CD4-positive, alpha-beta T cell treated with Interleukin-15 for 1 hour (primary cell): Measurements from ENCODE around the gene GJC2.

Experiments
- DNase-seq: peaks from one replicate; pipeline ENCODE4 v3.0.0-alpha.2; 2020

Gene GJC2

DNA sequence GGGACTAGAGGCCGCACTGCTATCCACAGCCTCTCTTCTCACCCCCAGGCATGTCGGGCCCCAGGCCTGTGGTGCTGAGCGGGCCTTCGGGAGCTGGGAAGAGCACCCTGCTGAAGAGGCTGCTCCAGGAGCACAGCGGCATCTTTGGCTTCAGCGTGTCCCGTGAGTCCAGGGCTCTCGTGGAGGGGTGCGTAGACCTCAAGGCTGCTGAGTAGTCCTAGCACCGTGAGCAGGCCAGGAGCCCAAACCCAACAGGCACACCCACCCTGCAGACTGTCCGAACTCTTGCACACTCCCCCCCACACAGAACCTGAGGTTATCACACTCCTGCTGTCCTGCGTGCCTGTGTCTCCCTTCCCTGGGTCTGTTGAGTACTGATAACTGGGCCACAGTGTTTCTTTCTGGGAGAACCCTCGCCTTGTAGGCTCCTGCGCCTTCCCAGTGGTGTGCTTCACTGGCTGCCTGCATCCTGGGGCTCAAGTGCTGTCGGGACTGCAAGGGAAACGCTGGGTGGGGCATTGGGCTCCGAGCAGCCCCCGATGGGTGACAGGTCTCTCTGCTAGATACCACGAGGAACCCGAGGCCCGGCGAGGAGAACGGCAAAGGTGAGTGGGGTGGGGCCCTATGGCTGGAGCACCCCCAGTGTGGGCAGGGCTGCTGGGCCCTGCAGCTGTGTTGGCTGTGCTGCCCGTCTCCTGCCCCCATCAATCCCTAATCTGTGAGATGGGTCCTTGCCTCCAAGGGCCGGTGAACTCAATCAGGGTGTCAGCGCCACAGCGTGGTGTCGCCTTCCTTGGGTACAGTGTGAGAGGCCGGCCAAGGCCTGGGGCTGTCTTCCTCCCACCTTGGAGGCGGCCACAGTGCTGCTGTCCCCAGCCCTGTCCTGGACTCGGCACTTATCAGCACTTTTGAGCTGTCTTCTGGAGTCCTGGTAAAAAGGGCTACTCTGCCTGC, 4.0 kb upstream of the GJC2 start:
- DNase-seq = no peak

DNA sequence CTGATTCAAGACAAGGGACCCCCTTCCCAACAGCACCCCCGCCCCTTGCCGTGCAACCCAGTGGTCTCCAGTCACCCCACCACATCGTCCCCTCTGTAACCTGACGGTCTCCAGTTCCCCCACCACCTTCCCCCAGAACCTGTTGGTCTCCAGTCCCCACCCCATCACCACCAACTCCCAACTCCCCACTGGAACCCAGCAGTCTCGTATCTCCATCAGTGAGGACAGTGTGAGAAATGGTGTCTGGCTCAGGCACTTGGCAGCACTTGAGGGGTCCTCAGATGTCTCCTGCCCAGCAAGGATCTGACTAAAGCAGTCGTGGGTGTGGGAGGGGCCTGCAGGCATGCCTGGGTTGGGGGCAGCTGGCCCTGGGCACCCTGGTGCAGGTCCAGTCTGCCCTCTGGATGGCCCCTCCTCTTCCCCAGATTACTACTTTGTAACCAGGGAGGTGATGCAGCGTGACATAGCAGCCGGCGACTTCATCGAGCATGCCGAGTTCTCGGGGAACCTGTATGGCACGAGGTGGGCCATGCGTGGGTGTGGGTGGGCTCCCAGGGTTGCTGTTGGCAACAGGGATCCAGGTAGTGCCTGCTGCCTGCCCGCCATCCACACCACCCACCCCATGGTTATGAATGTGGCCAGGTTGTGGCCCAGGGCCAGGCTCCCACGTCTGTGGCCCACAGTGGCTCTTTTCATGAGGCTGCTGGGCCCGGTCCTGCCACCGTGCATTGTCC, 3.1 kb upstream of the GJC2 start:
- DNase-seq = no peak

DNA sequence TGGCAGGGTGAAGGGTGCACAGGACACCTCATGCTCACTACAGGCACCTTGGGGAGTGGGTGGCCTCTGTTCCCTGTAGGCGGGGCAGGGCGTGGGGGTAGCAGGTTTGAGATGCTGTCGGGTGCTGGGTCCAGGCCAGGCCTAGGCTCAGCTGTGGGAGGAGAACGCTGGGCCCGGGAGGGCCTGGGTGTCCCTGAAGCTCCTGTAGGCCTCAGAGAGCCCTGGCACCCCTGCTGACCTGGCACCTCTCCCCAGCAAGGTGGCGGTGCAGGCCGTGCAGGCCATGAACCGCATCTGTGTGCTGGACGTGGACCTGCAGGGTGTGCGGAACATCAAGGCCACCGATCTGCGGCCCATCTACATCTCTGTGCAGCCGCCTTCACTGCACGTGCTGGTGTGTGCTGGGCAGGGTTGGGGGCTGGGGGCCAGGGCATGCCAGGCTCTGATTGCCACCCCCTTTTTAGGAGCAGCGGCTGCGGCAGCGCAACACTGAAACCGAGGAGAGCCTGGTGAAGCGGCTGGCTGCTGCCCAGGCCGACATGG, 2.5 kb upstream of the GJC2 start:
- DNase-seq = no peak

DNA sequence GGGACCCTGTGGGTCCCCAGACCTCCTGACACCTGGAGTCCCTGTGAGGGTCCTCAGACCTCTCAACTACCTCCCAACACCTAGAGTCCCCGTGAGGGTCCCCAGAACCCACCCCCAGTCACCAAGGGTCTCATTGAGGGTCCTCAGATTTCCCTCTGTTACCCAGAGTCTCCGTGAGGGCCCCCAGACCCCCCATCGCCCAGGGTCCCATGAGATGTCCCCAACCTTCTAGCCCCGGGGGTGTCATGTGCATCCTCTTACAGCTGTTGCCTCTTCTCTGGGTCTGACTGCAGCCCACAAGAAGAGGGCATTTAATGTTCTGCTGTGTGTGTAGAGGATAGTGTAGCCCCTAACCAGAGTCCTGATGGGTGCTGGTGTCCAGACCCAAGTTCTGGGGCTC, 2.0 kb upstream of the GJC2 start:
- no peak for DNase-seq

DNA sequence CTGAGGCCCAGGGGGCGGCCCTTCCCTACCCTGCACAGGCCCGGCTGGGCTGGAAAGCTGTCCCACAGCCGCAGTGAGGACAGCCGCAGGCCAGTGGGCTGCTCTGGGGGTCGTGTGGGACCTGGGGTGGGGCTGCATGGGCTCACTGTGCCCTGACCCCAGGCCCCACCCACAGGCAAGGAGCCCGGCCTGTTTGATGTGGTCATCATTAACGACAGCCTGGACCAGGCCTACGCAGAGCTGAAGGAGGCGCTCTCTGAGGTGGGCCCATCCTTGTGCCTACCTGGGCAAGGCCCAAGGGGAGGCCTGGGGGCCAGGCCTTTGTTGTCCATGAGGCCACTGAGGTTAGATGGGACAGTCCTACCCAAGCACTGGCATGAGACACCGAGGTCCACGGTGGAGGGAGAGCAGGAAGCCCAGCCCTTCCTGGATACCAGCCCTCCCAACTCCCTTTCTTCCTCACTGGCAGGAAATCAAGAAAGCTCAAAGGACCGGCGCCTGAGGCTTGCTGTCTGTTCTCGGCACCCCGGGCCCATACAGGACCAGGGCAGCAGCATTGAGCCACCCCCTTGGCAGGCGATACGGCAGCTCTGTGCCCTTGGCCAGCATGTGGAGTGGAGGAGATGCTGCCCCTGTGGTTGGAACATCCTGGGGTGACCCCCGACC, 1.4 kb upstream of the GJC2 start:
- no peak for DNase-seq

DNA sequence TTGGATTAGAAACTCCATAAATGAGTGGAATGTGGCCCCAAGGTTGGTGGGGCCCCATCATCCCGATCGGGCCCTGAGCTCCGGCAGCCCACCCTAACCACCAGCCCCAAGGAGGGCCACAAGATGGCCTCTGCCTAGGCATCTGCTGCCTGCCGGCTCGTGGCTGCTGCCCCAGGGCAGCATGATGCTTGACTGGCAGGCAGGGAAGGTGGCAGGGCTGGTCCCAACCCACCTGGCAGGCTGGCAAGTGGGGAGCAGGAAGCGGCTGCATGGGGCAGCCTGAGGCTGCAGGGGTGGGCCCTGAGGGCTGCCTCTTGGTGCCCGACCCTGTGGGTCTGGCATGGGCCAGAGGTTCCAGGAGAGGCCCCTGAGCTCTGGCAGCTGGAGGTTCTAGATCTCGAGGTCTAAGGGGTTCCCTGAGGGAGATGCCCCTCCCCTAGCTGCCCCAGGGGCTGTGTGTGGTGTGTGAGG, 760 bp upstream of the GJC2 start:
- DNase-seq = no peak

DNA sequence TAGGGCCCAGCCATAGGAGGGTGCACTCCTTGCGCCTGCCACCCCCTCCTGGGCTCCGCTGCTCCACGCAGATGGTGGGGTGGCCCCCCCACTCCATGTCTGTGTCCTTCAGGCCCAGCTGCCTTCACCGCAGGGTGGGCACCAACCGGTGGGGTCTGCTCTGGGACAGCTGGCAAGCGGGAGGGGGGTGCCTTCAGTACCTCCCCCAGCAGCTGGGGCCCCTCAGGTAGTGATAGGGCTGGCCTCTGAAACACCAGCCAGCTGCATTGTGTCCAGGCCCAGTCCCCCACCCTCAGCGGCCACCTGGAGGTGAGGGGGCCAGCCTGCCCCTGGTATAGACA, 360 bp downstream of the GJC2 start:
- no peak for DNase-seq

DNA sequence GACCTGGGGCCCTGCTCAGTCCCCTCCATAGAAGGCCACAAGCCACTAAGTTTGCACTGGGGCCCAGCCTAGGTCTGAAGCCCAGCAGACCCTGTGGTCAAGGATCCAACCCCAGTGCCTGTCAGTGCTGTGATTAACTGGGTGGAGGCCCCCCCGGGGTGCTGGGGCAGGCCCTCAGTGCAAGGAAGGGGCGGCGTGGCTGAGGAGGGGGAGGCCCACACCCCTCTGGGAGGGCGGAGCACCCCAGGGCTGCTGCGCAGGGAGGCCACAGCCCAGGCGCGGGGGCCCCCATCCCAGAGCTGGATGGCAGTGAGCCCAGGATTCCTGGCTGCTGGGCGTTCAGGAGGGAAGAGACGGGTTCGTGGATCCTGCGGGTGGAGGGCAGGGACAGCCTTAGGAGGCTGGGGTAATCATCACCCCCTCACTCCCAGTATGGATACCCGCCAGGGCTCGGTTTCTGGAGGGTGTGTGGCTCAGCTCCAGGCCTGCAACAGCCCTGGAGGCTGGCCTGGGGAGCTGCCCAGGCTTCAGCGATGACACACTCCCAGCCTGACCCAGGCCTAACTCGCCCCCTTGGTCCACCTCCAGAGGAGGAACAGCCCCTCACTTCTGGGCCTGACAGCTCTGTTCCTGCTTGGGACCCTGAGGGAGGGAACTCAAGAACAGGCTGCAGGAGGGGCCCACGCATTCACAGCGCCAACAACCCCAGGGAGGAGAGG, 890 bp downstream of the GJC2 start:
- no peak for DNase-seq

DNA sequence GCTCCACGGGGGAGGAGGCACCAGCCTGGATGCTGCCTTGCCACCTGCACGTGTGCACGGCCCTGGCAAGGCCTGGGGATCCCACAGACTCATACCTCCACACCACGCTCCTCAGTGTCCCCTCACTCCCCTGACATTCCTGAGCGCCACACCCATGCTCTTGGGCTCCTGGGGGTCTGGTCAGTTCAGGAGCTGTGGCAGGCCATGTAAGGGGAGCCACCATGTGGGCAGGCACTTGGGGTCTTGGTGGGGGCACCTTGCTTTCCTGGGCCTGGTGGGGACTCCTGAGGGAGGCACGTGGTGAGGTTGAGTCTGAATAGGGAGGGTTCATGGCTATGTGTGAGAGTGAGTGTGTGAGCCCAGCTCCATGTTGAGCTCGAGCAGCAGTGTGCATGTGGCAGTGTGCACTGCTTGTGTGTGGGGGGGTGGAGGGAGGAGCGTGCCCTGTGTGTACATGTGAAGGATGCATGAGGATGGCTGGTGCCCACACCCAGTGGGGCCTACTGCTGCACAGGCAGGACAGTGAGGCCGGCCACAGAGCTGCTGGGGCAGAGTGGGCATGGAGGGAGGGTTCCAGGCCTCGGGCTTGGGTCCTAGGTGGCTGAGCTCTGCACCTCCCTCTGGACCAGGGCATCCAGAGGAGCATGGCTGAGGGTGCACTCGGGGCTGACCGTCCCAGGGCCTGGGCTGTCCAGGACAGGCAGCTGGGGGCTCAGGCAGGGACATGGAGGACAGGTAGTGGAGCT, 1.6 kb downstream of the GJC2 start:
- no peak for DNase-seq

DNA sequence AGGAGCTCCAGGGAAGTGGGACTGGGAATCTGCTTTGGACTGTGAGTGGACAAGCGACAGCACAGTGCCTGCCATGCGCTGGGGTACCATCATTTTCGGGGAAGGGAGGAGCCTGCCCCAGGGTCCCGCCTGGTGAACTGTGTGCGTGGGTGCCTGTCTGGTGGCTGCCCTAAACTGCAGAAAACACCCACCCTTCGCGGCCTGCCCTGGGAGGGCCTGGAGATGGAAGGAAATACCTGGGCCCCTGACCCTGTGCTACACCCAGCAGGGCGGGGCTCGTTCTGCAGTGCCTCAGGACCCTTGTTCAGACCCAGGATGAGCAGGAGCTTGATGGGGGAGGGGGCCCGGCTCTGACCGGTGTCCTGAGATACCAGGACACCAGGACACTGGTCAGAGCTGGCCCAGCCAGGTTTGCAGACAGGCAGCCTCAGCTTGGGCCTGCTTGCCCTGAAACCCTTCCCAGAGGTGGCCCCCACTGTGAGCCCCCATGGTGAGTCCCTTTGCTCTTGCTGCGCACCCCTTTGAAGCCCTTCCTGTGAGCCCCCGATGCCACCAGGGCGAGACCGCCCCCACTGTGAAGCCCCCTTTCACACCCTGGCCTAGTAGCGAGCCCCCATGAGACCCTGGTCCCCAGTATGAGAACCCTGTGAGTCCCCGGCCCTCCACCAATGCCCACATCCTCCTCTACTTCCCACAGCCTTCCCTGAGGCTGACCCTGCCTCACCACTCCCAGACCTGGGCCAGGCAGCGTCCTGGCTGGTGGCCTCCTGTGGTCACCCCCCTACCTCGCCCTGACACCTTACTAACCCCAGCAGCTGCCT, 2.6 kb downstream of the GJC2 start:
- DNase-seq = no peak

DNA sequence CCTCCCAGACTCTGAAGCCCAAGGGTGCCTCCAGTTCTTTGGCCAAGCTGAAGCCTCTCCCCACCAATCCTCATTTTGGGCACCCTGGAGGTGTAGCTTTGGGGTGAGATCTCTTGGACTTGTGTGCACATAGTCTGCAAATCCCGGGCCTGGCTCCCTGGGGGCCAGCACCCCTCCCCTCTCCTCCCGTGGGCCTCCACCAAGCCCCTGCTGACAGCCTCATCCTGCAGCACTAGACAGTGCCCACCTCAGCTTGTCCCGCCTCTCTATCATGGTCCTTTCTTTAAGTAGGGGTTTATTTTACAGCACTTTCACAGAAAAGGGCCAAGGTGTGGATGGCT, 3.2 kb downstream of the GJC2 start:
- DNase-seq = no peak

DNA sequence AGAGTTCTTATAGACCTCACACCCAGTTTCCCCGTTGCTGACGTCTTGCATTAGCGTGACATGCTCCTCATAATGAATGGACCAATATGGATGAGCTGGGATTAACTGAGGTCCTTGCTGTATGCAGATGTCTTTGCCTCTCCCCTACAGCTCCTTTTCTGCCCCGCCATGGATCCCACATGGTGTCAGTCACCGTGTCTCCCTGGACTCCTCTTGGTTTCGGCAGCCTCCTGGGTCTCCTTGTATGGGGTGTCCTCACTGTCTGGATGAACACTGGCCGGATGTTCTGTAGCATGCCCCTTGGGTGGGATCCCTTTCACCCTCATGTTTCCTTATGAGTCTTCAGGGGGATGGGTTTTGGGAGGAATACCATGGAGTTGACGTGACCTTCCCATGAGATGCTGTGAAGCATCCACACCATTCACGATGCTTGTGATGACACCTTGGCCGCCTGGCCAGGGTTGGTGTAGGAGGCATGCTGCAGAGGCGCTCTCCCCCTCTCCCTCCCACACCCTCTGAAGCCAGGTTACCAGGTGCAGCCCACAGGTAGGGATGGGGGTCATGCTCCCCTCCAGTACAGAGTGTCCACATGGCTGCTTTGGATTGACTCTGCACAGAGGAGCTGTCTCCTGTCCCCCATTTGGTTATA, 4.4 kb downstream of the GJC2 start:
- DNase-seq = peak; percentile 10

DNA sequence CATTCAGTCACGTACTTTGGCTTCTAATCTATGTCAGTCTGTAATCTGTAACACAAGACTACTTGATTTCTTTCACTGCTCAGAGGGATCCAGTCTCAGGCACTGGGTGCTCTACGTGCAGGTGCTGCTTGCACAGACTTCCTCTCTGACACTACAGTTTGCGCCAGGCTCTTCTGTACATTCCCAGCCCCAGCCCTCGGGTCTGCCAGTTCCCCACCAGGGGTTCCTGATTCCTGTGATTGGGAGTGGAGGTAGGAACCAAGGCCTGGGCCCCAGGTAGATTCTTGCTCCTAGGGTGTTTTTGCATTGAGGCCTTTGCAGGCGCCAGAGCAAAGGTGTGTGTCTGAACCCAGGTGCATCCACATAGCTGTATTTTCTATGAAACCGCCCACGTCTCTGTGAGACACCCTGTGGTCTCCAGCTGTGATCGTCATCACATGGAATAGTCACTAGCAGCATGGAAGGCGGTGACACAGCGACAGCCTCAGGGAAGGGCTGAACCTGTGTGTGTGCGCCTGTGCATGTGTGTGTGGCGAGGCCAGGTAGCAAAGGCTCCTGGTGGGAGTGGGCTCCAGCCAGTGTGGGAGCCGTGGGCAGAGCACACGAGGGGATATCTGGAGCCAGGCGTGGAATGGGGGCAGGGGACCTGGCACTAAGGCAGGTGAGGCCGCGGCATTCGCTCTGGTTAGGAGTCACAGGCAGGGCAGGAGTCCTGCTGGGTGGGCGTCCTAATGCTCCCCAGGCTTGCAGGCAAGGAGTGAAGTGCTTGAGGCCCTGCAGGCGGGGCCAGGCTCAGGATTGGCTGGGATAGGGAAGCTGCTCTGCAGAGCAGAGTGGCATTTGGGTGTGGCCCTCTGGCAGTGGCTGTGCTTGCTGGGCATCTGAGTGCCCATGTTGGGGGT, 5.2 kb downstream of the GJC2 start:
- peak; percentile 18 for DNase-seq

DNA sequence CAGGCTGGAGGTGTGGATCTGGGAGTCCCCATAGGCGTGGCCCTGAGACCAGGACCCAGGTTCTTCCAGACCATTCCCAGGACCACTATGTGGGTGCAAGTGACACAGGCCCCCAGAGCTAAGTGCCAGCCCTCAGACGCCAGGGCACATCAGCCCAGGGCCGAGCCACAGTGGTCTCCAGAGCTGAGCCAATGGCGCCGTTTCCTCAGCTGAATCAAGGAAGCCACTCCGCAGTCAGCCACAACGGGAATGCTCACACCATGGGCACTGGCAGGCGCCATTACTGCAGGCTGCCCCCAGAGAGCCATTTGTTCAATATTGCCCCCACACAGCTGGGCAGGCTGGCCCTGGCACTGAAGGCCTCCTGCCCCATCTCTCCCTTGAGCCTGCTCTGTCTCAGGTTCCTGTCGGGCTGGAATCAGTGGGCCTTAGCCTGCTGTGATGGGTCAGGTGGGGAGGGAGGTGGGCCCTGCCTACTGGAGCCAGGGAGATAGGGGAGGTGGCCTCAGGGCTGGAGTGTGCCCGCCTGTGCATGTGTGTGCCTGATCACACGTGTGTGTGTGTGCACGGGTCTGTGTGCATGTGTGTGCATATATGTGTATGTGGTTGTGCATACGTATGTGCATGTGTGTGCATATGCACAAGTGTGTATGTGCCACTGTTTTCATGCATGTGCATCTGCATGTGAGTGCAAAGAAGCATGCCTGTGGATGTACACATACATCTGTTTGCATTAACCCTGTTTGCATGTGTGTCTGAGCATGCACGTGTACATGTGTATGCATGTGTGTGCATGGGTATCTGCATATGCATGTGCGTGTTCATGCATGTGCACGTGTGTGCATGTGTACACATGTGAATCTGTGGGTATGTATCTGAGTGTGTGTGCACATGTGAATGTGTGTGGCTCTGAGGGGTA, 6.1 kb downstream of the GJC2 start:
- DNase-seq = peak; percentile 9

DNA sequence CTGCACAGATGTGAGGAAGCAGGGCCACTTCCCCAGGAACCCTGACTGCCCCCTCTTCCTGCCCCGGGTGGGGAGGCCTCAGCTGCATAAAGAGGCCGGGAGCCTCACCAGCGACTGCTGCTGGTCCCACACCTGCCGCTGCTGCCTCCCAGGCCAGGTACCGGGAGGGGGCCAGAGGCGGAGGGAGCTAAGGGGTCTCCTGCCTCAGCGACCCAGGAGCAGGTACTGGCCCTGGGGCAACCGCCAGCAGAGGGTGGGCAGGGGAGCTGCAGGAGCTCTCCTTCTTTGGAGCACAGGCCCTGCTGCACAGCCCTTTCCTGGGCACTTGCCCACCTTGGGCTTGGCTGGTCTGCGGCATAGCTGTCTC, 6.8 kb downstream of the GJC2 start:
- DNase-seq = no peak

DNA sequence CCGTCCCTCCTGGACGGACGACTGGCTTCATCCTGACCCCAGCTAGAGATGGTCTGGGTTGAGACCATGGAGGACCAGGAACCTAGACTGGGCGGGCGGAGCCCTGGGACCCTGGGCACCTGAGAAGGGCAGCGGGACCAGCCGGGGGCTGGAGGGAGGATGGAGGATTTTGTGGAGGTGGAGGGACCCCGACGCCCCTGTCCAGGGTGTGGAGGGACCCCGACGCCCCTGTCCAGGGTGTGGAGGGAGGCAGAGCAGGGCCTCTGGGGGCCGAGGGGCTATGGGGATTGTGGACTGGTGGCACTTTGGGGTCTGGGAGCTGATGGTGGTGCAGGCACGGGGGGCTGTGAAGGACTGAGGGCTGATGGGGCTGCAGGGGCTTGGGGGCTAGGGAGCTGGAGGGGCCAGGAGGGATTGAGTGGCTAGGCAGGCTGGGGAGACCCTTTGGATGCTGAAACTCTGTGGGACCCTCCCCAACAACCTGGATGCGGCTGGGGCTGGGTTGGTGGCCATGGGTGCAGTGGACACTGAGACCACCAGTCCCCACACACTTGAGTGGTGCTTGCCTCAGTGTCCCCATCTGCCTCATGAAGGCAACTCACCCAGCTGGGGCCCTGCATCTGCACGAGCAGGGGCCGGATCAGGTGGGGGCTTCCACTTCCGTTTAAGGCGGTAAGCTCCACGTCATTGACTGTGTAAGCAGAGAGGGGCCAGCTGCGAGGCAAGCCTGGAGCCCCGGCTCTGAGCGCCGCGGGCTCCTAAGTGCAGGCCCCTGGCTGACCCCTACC, 7.4 kb downstream of the GJC2 start:
- DNase-seq = no peak

DNA sequence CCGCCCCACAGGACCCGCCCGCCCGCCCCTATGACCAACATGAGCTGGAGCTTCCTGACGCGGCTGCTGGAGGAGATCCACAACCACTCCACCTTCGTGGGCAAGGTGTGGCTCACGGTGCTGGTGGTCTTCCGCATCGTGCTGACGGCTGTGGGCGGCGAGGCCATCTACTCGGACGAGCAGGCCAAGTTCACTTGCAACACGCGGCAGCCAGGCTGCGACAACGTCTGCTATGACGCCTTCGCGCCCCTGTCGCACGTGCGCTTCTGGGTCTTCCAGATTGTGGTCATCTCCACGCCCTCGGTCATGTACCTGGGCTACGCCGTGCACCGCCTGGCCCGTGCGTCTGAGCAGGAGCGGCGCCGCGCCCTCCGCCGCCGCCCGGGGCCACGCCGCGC, 8.0 kb downstream of the GJC2 start:
- no peak for DNase-seq
